Left cardiac atrium (tissue), 4 donors: ENCODE results near the gene AZIN2. TPM values are rescaled to one million over a fixed set of nuclear protein-coding genes. Genes with fewer than 3 reads are reported as not detected.
"Not testable (repeated sequence)": the region's sequence is repeated elsewhere in the genome, so short reads cannot be mapped to it uniquely, and the experiment has no call there.

Experiments used
- ATAC-seq, 2 donors: fragments of 200-7000 bp; cut with Tn5 transposase; one replicate each; pipeline ENCODE4 v1.9.1; 2020; ENCODE audit warnings: mild to moderate bottlenecking in 2 of 2, moderate library complexity in 2 of 2
- DNase-seq: peaks from one replicate; pipeline ENCODE4 v3.0.0-alpha.2; 2020
- intact Hi-C, 2 donors: fragments of 100-400 bp; cut with DNase I; formaldehyde crosslinking; loops; one replicate each; pipeline versions ENCODE4 v1.14.1 to v1.15.1; 2022 to 2023
- long read RNA-seq: library from polyadenylated mRNA; unstranded; transcript quantifications from one replicate; pipeline ENCODE4 v2.0.0, GENCODE V29; 2021
- total RNA-seq, 2 donors: library from RNA; stranded (reverse); fragmentation: NEBNext Ultra II Directional; extraction: Animal tissue kit (Norgen Biotek cat#: 25700); gene quantifications; one replicate each; pipeline ENCODE4 v1.2.1, GENCODE V29; 2021
- donor health status: DM: no; HTN: yes; CAD: no.
- donor health status: DM: no; HTN: yes; CAD: no; lungs with severe emphysema.
- donor health status: DM: yes; HTN: yes; CAD: no.
- donor health status: Dilated cardiomyopathy.

AZIN2 gene
- total RNA-seq, result 1 to 10 TPM; 1.8 to 2.6 TPM
- long read RNA-seq, partial matches to known transcripts, result 0 of 6 reads
- long read RNA-seq, other reads (novel, unspliced or antisense), result 3 of 6 reads

DNA sequence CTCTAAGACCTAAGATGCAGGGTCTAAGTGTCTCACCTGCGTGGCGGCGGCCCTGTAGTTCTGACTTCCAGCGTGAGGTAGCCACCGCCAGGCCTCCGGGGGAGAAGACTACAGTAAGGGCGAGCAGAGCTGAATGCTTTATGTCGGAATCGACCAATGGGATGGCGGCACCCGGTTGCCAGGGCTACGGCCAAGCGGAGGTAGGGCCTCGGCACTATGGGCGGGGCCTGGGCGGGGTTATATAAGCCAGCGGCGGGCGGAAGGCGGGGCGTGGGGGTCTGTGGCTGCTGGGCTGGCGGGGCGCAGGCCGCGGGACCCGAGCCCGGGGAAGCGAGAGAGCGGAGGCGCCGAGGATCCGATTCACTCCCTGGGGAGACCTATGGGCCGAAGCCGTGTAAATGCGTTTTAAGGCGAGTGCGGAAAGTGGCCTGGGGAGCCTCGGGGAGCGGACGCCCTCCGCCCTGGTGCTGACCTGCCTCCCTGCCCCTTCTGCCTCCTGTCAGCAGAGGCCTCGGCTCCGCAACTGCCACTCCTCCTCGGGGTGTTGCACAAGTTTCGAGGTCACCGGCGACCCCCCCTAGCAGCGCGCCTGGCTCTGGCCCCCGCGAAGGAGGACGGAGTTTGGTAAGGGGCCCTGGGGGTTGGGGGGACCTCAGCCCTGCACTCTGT is at the start of gene AZIN2:
AZIN2 (plus strand) TSS at position 269 of the 669 bp plus-strand sequence. CDS start 1,097 bp downstream, outside the sequence.
- peak; percentile 99 for ATAC-seq

GRCh38 chr1:33031506-33031905 is 49.4 kb upstream of the AZIN2 start:
- ATAC-seq, result no peak
- intact Hi-C loops, result no loop called here
- DNase-seq, result no peak

More for the DNA sequence above, at the start of gene AZIN2:
- DNase-seq, result peak; percentile 98
- intact Hi-C loops, result loop anchor here (5.0 to 10.0 kb wide), 3 partner anchors 146 to 206 kb away; partner anchors contain the start of gene FNDC5 (in 1 of the 2)

DNA sequence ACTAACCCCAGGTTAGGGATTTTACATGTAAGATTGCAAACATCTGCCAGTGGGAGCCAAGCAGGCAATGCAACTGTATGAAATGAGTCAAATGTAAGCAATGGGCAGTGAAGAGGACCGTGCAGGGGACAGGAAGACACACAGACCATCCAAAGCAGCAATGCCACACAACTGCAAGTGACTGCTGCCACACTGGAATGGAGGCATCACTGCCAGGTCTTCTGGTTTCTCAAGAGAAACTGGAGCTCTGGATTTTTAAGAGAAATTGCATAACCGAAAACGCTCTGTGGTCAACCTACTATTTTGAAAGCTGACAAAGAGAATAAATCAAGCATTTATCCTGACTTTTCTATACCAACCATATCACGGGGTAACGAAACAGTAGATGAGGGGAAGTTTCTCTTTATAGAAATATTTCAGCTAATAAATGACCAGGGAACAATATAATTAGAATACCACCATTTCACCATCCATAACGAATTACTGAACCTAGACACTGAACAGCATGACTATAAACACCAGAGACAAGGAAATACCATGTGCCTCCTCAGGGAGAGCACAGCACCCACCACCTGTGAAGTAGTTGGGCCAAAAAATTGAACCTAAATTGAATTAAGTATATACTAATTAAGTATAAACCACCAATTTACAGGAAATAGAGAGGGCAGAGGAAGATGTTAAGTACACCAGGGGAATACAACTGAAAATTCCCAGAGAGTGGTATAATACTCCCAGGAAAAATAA is 48.7 kb upstream of the AZIN2 start:
- ATAC-seq (no peak), DNase-seq (no peak)
- intact Hi-C loops, result no loop called here

DNA sequence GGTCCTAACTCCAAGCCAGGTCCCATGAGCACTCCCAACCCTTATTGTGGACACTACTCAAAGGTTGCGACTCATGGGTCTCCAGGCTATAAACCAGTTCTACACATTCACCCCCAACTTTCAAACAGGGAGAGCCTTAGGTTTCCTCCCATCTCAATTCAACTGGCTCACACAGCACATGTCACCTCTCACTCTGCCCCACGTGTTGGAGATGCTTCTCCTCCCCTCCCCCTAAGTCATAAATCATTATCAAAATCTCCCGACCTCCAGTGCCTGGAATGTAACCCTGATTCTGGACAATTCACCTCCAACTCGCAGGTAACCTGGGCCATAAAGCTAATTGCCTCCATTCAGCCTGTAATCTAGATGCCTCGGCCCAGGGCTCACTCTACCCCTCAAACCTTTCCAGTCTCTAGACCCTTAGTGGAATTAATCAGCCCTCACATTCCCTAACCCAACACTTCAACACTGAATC is 44.9 kb upstream of the AZIN2 start:
- peak; percentile 2 to 7 for ATAC-seq
- DNase-seq, result no peak
- intact Hi-C loops, result no loop called here

DNA sequence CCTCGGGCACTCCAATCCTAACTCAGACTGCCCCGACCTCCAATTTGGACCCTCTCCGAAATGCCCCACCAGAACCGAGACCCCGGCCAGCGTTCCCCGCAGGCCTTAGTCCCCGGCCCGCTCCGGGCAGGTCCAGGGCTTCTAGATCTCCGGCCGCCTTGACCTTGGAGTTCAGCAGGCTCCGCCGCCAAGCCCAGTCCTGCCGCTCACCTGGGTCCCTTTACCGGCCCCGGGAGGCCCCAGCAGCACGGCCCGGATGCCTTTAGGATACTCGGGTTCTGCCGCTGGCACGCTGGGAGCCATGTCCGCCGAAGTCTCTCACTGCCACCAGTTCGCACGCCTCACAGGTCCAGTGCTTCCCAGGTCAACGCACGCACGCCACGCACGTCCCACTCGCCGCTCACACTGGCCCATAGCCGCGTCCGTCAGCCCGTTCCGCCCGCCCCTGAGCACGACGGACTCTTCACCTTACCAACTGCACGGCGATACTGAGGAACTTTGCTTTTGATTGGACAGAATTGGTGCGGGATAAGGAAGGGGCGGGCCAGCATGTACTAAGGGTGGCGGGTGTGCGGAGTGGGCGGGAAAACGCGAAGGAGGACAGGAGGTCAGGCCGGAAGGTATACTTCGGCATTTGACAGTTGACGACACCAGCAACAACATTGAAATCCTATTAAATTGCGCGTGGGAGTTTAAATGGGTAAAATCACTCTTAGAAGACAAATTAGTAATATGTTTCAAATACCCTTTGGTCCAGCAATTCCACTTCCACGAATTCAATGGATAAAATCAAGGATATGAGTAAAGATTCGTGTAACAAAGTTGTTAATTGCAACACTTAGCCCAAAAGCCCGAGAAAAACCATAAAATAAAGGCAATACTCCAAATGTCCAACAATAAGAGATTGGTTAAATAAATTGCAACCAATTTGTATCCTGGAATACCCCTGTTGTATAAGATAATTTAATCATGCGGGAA is 44.1 kb upstream of the AZIN2 start, which contains the start of gene AK2:
AK2 (minus strand) TSS at position 358 of the 978 bp plus-strand sequence; CDS start at position 303, 55 bp downstream.
- intact Hi-C loops, result no loop called here

DNA sequence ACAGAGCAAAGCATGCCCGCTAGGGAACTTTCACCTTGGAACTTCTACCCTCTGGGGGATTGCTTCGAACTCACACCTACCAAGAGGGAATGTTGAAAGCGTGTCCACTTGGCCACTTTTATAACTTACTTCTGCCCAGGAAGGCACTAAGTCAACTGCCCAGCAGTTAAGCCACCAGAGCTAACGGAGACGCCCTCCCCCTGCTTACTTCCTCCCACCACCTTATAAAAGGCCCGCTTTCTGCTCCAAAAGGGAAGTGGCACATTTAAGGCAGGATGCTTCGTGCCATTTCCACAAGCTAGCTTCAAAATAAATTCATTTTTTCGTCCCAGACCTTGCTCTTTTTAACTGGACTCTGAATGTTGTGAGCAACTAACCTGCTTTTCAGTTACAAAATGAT is 41.1 kb upstream of the AZIN2 start:
- ATAC-seq, result no peak
- DNase-seq, result no peak
- intact Hi-C loops, result no loop called here

More for the DNA sequence above, 44.1 kb upstream of the AZIN2 start, which contains the start of gene AK2:
- DNase-seq (peak; percentile 97), ATAC-seq (peak; percentile 99 to 100)

DNA sequence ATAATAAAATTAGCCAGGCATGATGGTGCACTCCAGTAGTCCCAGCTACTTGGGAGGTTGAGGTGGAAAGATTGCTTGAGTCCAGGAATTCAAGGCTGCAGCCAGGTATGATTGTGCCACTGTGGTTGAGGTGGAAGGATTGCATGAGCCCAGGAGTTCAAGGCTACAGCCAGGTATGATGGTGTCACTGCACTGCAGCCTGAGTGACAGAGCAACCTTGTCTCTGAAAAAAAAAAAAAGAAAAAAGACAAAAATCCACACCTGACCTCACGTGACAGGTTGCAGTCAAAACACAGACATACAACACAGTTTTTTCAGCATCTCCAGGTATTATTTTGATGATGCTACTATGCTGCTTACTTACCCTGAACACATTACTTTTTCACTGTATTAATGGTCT is 39.9 kb upstream of the AZIN2 start:
- DNase-seq, result no peak
- intact Hi-C loops, result no loop called here
- ATAC-seq, result no peak

DNA sequence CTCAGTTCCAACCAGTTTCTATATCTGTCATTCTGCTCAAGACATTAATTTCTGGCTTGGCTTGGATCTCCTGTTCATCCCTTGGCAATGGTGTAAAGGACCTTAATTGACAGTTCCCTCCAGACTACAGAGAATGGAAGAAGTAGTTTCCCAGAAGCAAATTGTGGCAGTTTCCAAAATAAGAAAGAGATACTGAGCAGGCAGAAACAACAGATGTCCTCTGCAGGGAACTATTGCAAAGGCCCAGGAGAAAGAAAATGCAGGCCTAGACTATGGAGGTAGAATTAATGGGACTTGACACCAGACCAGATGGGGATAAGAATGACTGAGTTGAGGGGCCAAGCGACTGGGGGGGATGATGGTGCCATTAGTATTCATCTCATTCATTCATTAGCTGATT is 38.1 kb upstream of the AZIN2 start:
- intact Hi-C loops, result no loop called here
- ATAC-seq (no peak), DNase-seq (no peak)

DNA sequence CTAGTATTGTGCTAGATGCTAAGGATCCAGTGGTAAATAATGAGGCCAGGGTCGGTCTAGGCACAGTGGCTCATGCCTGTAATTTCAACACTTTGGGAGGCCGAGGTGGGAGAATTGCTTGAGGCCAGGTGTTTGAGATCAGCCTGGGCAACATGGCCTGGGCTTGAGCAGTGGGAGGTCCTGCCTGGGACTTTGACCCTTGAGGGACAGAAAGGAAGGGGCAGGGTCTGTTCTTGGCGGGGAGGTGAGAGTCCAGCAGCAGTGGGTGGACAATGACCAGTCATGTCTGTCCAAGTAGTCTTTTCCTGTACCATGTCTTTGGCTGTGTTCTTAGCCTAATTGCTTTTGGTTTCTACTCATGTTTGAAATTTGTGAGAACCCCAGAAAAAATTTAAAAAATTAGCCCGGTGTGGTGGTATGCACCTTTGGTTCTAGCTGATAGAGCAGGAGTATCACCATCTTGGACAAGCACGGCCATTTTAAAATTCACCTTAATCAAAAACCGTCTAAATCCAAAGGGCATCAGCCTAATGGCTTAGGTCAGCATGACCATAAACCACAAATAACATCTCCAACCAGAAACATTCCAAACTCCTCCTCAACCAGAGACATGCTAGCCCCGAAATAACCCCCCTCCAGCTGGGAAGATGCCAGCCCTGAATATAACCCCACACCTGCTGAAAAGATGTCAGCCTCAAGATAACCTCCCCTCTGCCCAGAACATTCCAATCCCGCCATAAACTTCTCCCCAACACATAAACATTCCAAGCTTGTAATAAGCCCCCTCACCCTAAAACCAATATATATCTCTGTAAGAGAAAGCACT is 37.5 kb upstream of the AZIN2 start:
- intact Hi-C loops, result no loop called here

GRCh38 chr1:33045246-33045645 is 35.7 kb upstream of the AZIN2 start:
- peak; percentile 43 to 57 for ATAC-seq
- DNase-seq, result no peak
- intact Hi-C loops, result no loop called here

More for the DNA sequence above, 37.5 kb upstream of the AZIN2 start:
- DNase-seq (no peak), ATAC-seq (no peak)

GRCh38 chr1:33045814-33046213 is 35.1 kb upstream of the AZIN2 start:
- intact Hi-C loops, result no loop called here
- no peak for ATAC-seq
- no peak for DNase-seq

DNA sequence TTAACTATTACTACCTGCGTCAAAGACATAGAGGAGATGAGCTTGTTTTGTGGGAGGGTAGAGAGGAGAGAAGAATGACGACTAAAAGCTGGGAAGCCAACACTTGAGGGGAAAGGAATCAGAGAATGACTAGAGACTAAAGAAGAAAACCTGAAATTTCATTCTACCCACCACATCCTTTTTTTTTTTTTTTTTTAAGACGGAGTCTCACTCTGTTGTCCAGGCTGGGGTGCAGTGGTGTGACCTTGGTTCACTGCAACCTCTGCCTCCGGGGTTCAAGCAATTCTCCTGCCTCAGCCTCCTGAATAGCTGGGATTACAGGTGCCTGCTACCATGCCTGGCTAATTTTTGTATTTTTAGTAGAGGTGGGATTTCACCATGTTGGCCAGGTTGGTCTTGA is 34.7 kb upstream of the AZIN2 start:
- DNase-seq, intact Hi-C loops, ATAC-seq: not testable (repeated sequence)

DNA sequence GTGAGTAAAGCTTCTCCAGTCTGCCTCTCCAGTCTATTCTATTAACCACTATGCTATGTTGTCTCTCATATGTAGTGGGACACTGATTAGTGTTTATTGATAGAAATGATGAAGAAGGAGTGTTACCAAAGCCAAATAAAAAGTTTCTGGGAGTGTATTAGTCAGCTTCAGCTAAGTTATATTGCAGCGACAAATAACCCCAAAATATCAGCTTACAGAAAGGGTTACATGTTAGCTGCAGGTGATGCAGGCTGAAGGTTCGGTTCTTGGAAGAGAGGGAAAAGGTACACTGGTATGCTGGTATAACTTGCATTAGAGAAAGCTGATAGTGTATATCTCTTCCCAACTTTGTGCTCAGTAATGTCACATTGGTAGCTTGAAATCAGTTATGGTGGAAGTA is 33.7 kb upstream of the AZIN2 start:
- ATAC-seq (no peak), DNase-seq (no peak)
- intact Hi-C loops, result no loop called here

DNA sequence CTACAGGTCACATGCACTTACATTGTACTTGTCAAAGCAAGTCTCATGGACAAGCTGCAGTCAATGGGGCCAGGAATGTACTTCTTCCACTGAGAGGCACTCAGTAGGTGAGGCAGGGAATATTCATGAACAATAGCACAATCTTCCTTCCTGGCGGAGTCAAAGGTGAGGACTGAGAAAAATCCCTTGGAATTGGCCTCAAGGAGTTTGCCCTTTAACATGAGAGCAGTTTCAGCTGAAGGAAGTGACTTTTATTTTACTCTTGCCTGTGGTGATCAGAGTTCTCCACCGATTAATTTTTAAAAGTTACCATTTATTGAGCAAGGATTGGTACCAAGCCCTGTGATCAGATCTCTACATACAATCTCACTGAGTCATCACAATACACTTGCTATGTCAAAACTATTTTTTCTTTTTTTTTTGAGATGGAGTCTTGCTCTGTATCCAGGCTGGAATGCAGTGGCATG is 33.1 kb upstream of the AZIN2 start:
- no peak for ATAC-seq
- intact Hi-C loops, result no loop called here
- no peak for DNase-seq

DNA sequence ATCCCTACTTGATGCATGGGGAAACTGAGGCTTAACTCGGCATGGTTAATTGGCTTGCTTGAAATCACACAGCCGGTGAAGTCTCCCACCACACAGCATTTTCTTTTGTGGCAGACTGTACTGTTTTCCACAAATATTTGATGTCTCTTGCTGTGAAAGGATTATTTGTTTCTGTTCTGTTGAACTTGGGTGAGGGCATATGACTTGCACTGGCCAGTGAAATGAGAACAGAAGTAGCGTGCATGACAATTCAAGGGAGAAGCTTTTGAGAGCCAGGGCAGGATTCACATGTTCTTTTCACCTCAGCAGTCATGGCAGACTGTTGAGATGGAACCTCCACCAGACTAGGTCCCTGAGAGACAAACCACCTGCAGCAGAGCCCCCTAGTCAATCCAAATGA is 32.5 kb upstream of the AZIN2 start:
- intact Hi-C loops, result no loop called here
- ATAC-seq, result no peak
- DNase-seq, result no peak

- no peak for ATAC-seq
- intact Hi-C loops, result no loop called here
Observed at GRCh38 chr1:33049371-33049770, 31.6 kb upstream of the AZIN2 start.

DNA sequence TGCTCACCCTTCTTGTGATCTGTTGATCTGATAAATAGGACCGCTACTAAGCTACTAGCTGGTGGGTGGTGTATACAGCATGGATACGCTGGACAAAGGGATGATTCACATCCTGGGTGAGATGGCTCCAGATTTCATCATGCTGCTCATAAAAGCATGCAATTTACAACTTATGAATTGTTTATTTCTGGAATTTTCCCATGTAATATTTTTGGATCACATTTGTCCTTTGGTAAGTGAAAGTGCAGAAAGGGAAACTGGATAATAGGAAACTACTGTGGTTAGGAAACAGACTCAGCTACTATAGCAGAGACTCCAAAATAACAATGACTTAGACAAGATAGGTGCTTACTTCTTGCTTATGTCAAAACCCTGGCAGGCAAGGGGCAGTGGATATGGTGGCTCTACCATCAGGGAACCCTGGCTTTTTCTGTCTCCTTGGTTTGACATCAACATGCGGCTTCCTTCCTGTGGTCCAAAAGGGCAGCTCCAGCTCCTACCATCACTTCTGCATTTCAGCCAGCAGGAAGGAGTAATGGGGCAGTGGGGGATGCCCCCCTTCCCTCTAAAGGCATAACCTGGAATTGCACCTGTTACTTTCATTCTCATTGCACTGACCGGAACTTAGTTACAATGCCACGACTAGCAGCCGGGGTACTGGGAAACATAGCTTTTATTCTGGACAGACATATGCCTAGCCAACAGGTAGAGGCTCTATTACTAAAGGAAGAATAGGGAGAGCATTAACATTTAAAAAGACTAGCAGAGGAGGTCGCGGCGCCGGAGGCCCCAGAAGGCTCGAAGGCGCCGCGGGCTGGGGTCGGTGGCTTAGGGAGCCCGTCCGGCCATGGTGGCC is 30.5 kb upstream of the AZIN2 start:
- ATAC-seq, result peak in 1 of 2 donors; percentile 46
- DNase-seq, result no peak
- intact Hi-C loops, result loop anchor here in 1 of 2 donors (10.0 kb wide), 1 partner anchor 126 kb away; no protein-coding TSS in a partner anchor

More at GRCh38 chr1:33049371-33049770, 31.6 kb upstream of the AZIN2 start:
- DNase-seq, result no peak
